ENCODE measurements around the gene RBM20. TPM values are rescaled to one million over a fixed set of nuclear protein-coding genes. Genes with fewer than 3 reads are reported as not detected.

RBM20 gene
- total RNA-seq, 1 experiment from 2014 or later: 0.10 TPM

- no peak overlapping the region for H3K4me3 ChIP-seq (ENCODE audit: low read depth in 2 of 2, low read length in 2 of 2)
- intact Hi-C loops (cut with micrococcal nuclease; ENCODE audit: unreplicated experiment): loop anchor here (5.0 to 10.0 kb wide), 2 partner anchors 122 to 280 kb away; no protein-coding TSS in a partner anchor
- CTCF ChIA-PET: no interaction called here
- no TSS peak for BruUV-seq (replicated peaks)
- H3K27ac ChIP-seq (ENCODE audit: low read length): no peak overlapping the region
- ATAC-seq (no peak), DNase-seq (ENCODE audit: low read depth, low spot score) (no peak)
- no peaks in the 10 kb centered on the region for H3K27me3 ChIP-seq (ENCODE audit: control insufficient read depth, insufficient read depth, low read length)
- TF ChIP-seq, protein P1, sequence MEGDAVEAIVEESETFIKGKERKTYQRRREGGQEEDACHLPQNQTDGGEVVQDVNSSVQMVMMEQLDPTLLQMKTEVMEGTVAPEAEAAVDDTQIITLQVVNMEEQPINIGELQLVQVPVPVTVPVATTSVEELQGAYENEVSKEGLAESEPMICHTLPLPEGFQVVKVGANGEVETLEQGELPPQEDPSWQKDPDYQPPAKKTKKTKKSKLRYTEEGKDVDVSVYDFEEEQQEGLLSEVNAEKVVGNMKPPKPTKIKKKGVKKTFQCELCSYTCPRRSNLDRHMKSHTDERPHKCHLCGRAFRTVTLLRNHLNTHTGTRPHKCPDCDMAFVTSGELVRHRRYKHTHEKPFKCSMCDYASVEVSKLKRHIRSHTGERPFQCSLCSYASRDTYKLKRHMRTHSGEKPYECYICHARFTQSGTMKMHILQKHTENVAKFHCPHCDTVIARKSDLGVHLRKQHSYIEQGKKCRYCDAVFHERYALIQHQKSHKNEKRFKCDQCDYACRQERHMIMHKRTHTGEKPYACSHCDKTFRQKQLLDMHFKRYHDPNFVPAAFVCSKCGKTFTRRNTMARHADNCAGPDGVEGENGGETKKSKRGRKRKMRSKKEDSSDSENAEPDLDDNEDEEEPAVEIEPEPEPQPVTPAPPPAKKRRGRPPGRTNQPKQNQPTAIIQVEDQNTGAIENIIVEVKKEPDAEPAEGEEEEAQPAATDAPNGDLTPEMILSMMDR (IDR thresholded peaks at IDR 0.05): no peak
- TF ChIP-seq TCF7L2 (IDR thresholded peaks at IDR 0.05; ENCODE audit: low read depth, low read length): no peak
- TF ChIP-seq SIN3A (IDR thresholded peaks at IDR 0.05; ENCODE audit: borderline replicate concordance, insufficient read depth, low read depth, low read length): no peak
- no peak for TF ChIP-seq POLR2AphosphoS5 (IDR thresholded peaks at IDR 0.05; ENCODE audit: low read depth, low read length)
- TF ChIP-seq, protein P2, sequence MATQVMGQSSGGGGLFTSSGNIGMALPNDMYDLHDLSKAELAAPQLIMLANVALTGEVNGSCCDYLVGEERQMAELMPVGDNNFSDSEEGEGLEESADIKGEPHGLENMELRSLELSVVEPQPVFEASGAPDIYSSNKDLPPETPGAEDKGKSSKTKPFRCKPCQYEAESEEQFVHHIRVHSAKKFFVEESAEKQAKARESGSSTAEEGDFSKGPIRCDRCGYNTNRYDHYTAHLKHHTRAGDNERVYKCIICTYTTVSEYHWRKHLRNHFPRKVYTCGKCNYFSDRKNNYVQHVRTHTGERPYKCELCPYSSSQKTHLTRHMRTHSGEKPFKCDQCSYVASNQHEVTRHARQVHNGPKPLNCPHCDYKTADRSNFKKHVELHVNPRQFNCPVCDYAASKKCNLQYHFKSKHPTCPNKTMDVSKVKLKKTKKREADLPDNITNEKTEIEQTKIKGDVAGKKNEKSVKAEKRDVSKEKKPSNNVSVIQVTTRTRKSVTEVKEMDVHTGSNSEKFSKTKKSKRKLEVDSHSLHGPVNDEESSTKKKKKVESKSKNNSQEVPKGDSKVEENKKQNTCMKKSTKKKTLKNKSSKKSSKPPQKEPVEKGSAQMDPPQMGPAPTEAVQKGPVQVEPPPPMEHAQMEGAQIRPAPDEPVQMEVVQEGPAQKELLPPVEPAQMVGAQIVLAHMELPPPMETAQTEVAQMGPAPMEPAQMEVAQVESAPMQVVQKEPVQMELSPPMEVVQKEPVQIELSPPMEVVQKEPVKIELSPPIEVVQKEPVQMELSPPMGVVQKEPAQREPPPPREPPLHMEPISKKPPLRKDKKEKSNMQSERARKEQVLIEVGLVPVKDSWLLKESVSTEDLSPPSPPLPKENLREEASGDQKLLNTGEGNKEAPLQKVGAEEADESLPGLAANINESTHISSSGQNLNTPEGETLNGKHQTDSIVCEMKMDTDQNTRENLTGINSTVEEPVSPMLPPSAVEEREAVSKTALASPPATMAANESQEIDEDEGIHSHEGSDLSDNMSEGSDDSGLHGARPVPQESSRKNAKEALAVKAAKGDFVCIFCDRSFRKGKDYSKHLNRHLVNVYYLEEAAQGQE (IDR thresholded peaks at IDR 0.05; ENCODE audit: insufficient read depth in 1 of 2, low read depth in 2 of 2, low read length in 1 of 2): no peak
- H3K9me3 ChIP-seq (ENCODE audit: control insufficient read depth, insufficient read depth, low read depth, low read length): no peaks in the 10 kb centered on the region
- H3K36me3 ChIP-seq (ENCODE audit: control insufficient read depth, insufficient read depth, low read length): no peaks in the 10 kb centered on the region
- in situ Hi-C loops (cut with HindIII; ENCODE audit: low pct_unique_long_range_greater_than_20kb, low sequenced_read_pairs): no loop called here
- POLR2A ChIA-PET: interaction anchor here (0.6 kb wide), 1 partner anchor 174 kb away, joined by 3 read pairs; no protein-coding TSS in a partner anchor
- no peaks in the 10 kb centered on the region for H3K4me1 ChIP-seq (ENCODE audit: control insufficient read depth, insufficient read depth, low read length)
These were observed 31.5 kb upstream of the RBM20 start for GRCh38 chr10:110612629-110613028.

DNA sequence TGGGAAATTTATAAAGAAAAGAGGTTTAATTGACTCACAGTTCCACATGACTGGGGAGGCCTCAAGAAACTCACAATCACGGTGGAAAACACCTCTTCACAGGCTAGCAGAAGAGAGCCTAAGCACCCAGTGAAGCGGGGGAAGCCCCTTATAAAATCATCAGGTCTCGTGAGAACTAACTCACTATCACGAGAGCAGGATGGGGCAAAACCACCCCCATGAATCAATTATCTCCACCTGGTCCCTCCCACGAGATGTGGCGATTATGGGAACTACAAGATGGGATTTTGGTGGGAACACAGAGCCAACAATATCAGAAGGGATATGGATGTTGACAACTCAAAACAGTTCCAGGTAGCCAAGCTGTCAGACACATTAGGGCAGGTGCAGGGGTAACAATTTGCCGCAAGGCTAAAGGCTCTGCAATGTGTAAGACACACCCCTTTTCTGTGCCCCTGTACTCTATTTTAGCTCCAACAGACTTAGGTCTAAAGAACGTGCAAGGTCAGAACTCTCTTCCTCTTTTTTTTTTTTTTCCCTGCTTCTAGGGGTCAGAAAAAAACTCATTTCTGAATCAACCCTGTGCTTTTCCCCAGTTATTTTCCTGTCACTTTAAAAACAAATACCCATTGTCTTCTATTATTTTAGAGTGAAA, 30.7 kb upstream of the RBM20 start:
- no peaks in the 10 kb centered on the region for H3K9me3 ChIP-seq (ENCODE audit: control insufficient read depth, insufficient read depth, low read depth, low read length)
- intact Hi-C loops (cut with micrococcal nuclease; ENCODE audit: unreplicated experiment) (loop anchor here (5.0 to 10.0 kb wide), 2 partner anchors 121 to 279 kb away; no protein-coding TSS in a partner anchor), in situ Hi-C loops (cut with HindIII; ENCODE audit: low pct_unique_long_range_greater_than_20kb, low sequenced_read_pairs) (no loop called here)
- TF ChIP-seq TCF7L2 (IDR thresholded peaks at IDR 0.05; ENCODE audit: low read depth, low read length): no peak
- H3K4me1 ChIP-seq (ENCODE audit: control insufficient read depth, insufficient read depth, low read length): no peaks in the 10 kb centered on the region
- POLR2A ChIA-PET: interaction anchor here (0.7 kb wide), 1 partner anchor 59 kb away, joined by 7 read pairs; no protein-coding TSS in a partner anchor
- no peak for ATAC-seq
- DNase-seq (ENCODE audit: low read depth, low spot score): no peak
- H3K27me3 ChIP-seq (ENCODE audit: control insufficient read depth, insufficient read depth, low read length): no peaks in the 10 kb centered on the region
- no TSS peak for BruUV-seq (replicated peaks)
- H3K36me3 ChIP-seq (ENCODE audit: control insufficient read depth, insufficient read depth, low read length): no peaks in the 10 kb centered on the region
- CTCF ChIA-PET: no interaction called here
- no peak overlapping the region for H3K4me3 ChIP-seq (ENCODE audit: low read depth in 2 of 2, low read length in 2 of 2)
- H3K27ac ChIP-seq (ENCODE audit: low read length): no peak overlapping the region

DNA sequence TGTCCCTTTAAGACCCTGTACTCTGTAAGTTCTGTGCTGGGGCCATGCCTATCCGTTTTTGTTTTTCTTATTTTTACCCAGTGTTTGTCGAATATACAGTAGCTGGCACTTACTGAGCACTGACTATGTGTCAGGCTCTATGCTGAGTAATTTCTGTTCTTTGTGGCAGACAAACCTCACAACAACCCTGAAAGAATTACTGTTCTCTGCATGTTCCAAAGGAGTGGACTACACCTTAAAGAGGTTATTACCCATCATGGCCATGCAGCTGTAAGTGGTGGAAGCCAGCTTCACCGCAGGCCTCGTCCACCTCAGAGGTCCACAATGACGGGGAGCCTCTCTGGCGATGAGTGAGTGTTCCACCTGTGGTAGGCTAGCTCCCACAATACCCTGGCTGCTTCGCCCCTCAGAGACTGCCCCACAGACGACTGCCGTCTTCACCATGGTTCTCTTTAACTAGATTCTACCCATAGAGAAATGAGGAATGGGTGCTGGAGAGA, 30.1 kb upstream of the RBM20 start:
- Histone ChIP-seq H3K27ac (ENCODE audit: low read length) (no peak overlapping the region), H3K27me3 (ENCODE audit: control insufficient read depth, insufficient read depth, low read length) (no peaks in the 10 kb centered on the region), H3K36me3 (ENCODE audit: control insufficient read depth, insufficient read depth, low read length) (no peaks in the 10 kb centered on the region), H3K4me1 (ENCODE audit: control insufficient read depth, insufficient read depth, low read length) (no peaks in the 10 kb centered on the region), H3K4me3 (ENCODE audit: low read depth in 2 of 2, low read length in 2 of 2) (no peak overlapping the region), H3K9me3 (ENCODE audit: control insufficient read depth, insufficient read depth, low read depth, low read length) (no peaks in the 10 kb centered on the region)
- CTCF ChIA-PET: no interaction called here
- in situ Hi-C loops (cut with HindIII; ENCODE audit: low pct_unique_long_range_greater_than_20kb, low sequenced_read_pairs): no loop called here
- intact Hi-C loops (cut with micrococcal nuclease; ENCODE audit: unreplicated experiment): loop anchor here (5.0 to 10.0 kb wide), 2 partner anchors 121 to 278 kb away; no protein-coding TSS in a partner anchor
- ATAC-seq (no peak), DNase-seq (ENCODE audit: low read depth, low spot score) (no peak)
- POLR2A ChIA-PET: no interaction called here
- TF ChIP-seq, protein P1 (IDR thresholded peaks at IDR 0.05): no peak
- no TSS peak for BruUV-seq (replicated peaks)

Measured in Panc1 (cell line).